H9 (cell line): ENCODE data around the gene SELENOV. TPM values are rescaled to one million over a fixed set of nuclear protein-coding genes. Genes with fewer than 3 reads are reported as not detected.

Source experiments
- DNase-seq: peaks from one replicate; pipeline ENCODE4 v3.0.0-alpha.2; 2017
- H2AFZ ChIP-seq: one replicate; pipeline ENCODE4 v1.6.1; 2013; ENCODE audit warnings: mild to moderate bottlenecking, low read length, control low read depth, moderate library complexity
- H2AK5ac ChIP-seq: 2 replicates; pipeline ENCODE4 v1.6.1; 2013; ENCODE audit warnings: low read length, control low read depth, mixed read lengths; ENCODE audit not compliant: insufficient read length
- H2BK120ac ChIP-seq: one replicate; pipeline ENCODE4 v1.6.1; 2013; ENCODE audit warnings: low read depth, mild to moderate bottlenecking, low read length, control low read depth, inconsistent platforms; ENCODE audit not compliant: poor library complexity, severe bottlenecking
- H2BK12ac ChIP-seq: 2 replicates; pipeline ENCODE4 v1.6.1; 2013; ENCODE audit warnings: low read length, control low read depth, mixed read lengths, low read depth; ENCODE audit not compliant: insufficient read length
- H2BK15ac ChIP-seq: 2 replicates; pipeline ENCODE4 v1.6.1; 2013; ENCODE audit warnings: low read depth, low read length, control low read depth
- H2BK20ac ChIP-seq: one replicate; pipeline ENCODE4 v1.6.1; 2013; ENCODE audit warnings: low read depth, mild to moderate bottlenecking, low read length, control low read depth, inconsistent platforms; ENCODE audit not compliant: poor library complexity, severe bottlenecking
- H2BK5ac ChIP-seq: 2 replicates; pipeline ENCODE4 v1.6.1; 2013; ENCODE audit warnings: low read length, control low read depth, mixed read lengths; ENCODE audit not compliant: insufficient read length
- H3K14ac ChIP-seq: 2 replicates; pipeline ENCODE4 v1.6.1; 2013; ENCODE audit warnings: low read length, control low read depth; ENCODE audit not compliant: insufficient read depth
- H3K18ac ChIP-seq: 2 replicates; pipeline ENCODE4 v1.6.1; 2013; ENCODE audit warnings: low read depth, mild to moderate bottlenecking, mixed read lengths, low read length, control low read depth; ENCODE audit not compliant: insufficient read length
- H3K23ac ChIP-seq: 2 replicates; pipeline ENCODE4 v1.6.1; 2013; ENCODE audit warnings: low read length, control low read depth, mixed read lengths, low read depth; ENCODE audit not compliant: insufficient read length
- H3K23me2 ChIP-seq: 2 replicates; pipeline ENCODE4 v1.6.1; 2013; ENCODE audit warnings: low read depth, mild to moderate bottlenecking, mixed read lengths, low read length, control low read depth; ENCODE audit not compliant: insufficient read length, poor library complexity, severe bottlenecking
- H3K27ac ChIP-seq: 2 replicates; pipeline ENCODE4 v1.5.1; 2013; ENCODE audit warnings: low read length, control low read depth, mixed read lengths, low read depth; ENCODE audit not compliant: insufficient read length
- H3K27me3 ChIP-seq: 2 replicates; pipeline ENCODE4 v1.6.1; 2013; ENCODE audit warnings: low read length, control low read depth, inconsistent platforms; ENCODE audit not compliant: insufficient read depth
- H3K4ac ChIP-seq: 2 replicates; pipeline ENCODE4 v1.6.1; 2013; ENCODE audit warnings: low read depth, mild to moderate bottlenecking, control low read depth, inconsistent platforms, low read length, moderate library complexity
- H3K4me1 ChIP-seq: 2 replicates; pipeline ENCODE4 v1.6.1; 2013; ENCODE audit warnings: low read length, control low read depth, inconsistent platforms; ENCODE audit not compliant: insufficient read depth
- H3K4me2 ChIP-seq: 2 replicates; pipeline ENCODE4 v1.6.1; 2013; ENCODE audit warnings: low read length, control low read depth, mixed read lengths; ENCODE audit not compliant: insufficient read length, insufficient read depth
- H3K56ac ChIP-seq: 2 replicates; pipeline ENCODE4 v1.6.1; 2013; ENCODE audit warnings: low read depth, mild to moderate bottlenecking, mixed read lengths, low read length, control low read depth; ENCODE audit not compliant: insufficient read length
- H3K79me1 ChIP-seq: 2 replicates; pipeline ENCODE4 v1.6.1; 2013; ENCODE audit warnings: low read depth, mild to moderate bottlenecking, moderate library complexity, low read length, control low read depth, inconsistent platforms; ENCODE audit not compliant: insufficient read depth, poor library complexity, severe bottlenecking
- H3K79me2 ChIP-seq: 2 replicates; pipeline ENCODE4 v1.6.1; 2013; ENCODE audit warnings: low read length, control low read depth, inconsistent platforms; ENCODE audit not compliant: insufficient read depth
- H3K9ac ChIP-seq: 2 replicates; pipeline ENCODE4 v1.6.1; 2013; ENCODE audit warnings: low read length, control low read depth, mixed read lengths; ENCODE audit not compliant: insufficient read length; ENCODE audit errors: extremely low read depth
- H3K9me3 ChIP-seq: one replicate; pipeline ENCODE4 v1.6.1; 2013; ENCODE audit warnings: low read depth, low read length, inconsistent platforms; ENCODE audit not compliant: control insufficient read depth
- H3T11ph ChIP-seq: one replicate; pipeline ENCODE4 v1.6.1; 2013; ENCODE audit warnings: mild to moderate bottlenecking, low read length, control low read depth, inconsistent platforms
- H4K20me1 ChIP-seq: one replicate; pipeline ENCODE4 v1.6.1; 2013; ENCODE audit not compliant: control insufficient read depth, insufficient read length, insufficient read depth
- H4K5ac ChIP-seq: 2 replicates; pipeline ENCODE4 v1.6.1; 2013; ENCODE audit warnings: low read depth, mild to moderate bottlenecking, mixed read lengths, low read length, control low read depth; ENCODE audit not compliant: insufficient read length
- H4K8ac ChIP-seq: replicated peaks from 2 replicates; pipeline ENCODE4 v1.6.1; 2013; ENCODE audit warnings: low read length, control low read depth, mixed read lengths, low read depth; ENCODE audit not compliant: insufficient read length
- H4K91ac ChIP-seq: 2 replicates; pipeline ENCODE4 v1.6.1; 2013; ENCODE audit warnings: low read depth, mild to moderate bottlenecking, moderate library complexity, mixed read lengths, low read length, control low read depth; ENCODE audit not compliant: insufficient read length
- H3K27ac Mint-ChIP-seq, 3 experiments: 2 replicates in 2 of 3; 3 replicates in 1 of 3; pipeline ENCODE4 v1.8.0; 2020 to 2021; ENCODE audit warnings: mixed read lengths in 3 of 3, mild to moderate bottlenecking in 1 of 3, moderate library complexity in 1 of 3
- H3K27me3 Mint-ChIP-seq: 2 replicates; pipeline ENCODE4 v1.8.0; 2021; ENCODE audit warnings: low read depth, mild to moderate bottlenecking, moderate library complexity, mixed read lengths
- H3K36me3 Mint-ChIP-seq, 3 experiments: 2 replicates in 2 of 3; 3 replicates in 1 of 3; pipeline ENCODE4 v1.8.0; 2020 to 2021; ENCODE audit warnings: low read depth in 3 of 3, mixed read lengths in 3 of 3; ENCODE audit not compliant: insufficient read depth in 1 of 3
- H3K4me1 Mint-ChIP-seq, 2 experiments: 2 replicates each; pipeline ENCODE4 v1.8.0; 2020; ENCODE audit warnings: mixed read lengths in 2 of 2
- H3K4me3 Mint-ChIP-seq, 2 experiments: 2 replicates in 1 of 2; 3 replicates in 1 of 2; pipeline ENCODE4 v1.8.0; 2020 to 2021; ENCODE audit warnings: mild to moderate bottlenecking in 2 of 2, mixed read lengths in 2 of 2, moderate library complexity in 1 of 2
- H3K9me3 Mint-ChIP-seq, 2 experiments: 2 replicates in 1 of 2; 3 replicates in 1 of 2; pipeline ENCODE4 v1.8.0; 2020; ENCODE audit warnings: mild to moderate bottlenecking in 2 of 2, mixed read lengths in 2 of 2, moderate library complexity in 1 of 2
- WGBS: extraction: QIAGEN DNeasy Blood & Tissue Kit; methylation state at CpG from one replicate; pipeline ENCODE4 v1.1.7; 2013; ENCODE audit warnings: missing lambda C conversion rate, low lambda C conversion rate, mixed read lengths; ENCODE audit not compliant: insufficient read length; ENCODE audit errors: extremely low coverage; 5-methylcytosine and 5-hydroxymethylcytosine counted together
- total RNA-seq: library from RNA; stranded (reverse); gene quantifications from 2 replicates; pipeline ENCODE4 v1.2.1, GENCODE V29; 2021
- TF ChIP-seq, protein P1 (sequence below): fragments of 200-600 bp; sonication (generic); conservative IDR thresholded peaks from 3 replicates; pipeline ENCODE4 v1.8.0; 2021; ENCODE audit warnings: antibody characterized with exemption, mild to moderate bottlenecking

The SELENOV gene
- total RNA-seq, 1 experiment from 2014 or later, result 6.9 TPM

DNA sequence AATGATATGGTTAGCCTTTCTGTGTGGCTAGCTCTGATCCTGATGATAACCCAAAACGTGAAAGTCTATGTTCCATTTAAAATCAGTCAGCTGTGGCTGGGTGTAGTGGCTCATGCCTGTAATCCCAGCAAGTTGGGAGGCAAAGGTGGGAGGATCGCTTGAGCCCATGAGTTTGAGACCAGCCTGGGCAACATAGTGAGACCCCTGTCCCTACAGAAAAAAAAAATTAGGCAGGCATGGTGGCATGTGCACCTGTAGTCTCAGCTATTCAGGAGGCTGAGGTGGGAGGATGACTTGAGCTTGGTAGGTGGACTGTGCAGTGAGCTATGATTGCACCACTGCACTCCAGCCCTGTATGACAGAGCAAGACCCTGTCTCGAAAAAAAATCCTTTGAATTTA, 18.9 kb downstream of the SELENOV start:
- Mint-ChIP-seq H3K27ac (no peak overlapping the region), H3K36me3 (peaks cover 0 to 6% (median 0%) of the 10 kb centered on the region in 3 experiments; a peak in 5 of 7 replicates), H3K4me3 (no peak overlapping the region), H3K9me3 (peaks cover 0 to 3% of the 10 kb centered on the region in 2 experiments; a peak in 2 of 5 replicates), H3K4me1 (peaks cover 12% of the 10 kb centered on the region in 2 experiments), H3K27me3 (peaks cover 6% of the 10 kb centered on the region)
- Histone ChIP-seq H2BK12ac (no peak overlapping the region), H3K27ac (no peak overlapping the region), H3K79me2 (peaks cover 1% of the 10 kb centered on the region; the same call in 1 of the 2 replicates), H2BK120ac (no peak overlapping the region), H4K8ac (no peak overlapping the region), H3K18ac (no peak overlapping the region), H3T11ph (no peak overlapping the region), H3K4ac (no peak overlapping the region), H3K23ac (no peak overlapping the region), H3K9me3 (no peaks in the 10 kb centered on the region), H3K79me1 (no peaks in the 10 kb centered on the region), H4K91ac (no peak overlapping the region), H2AFZ (no peak overlapping the region), H3K56ac (no peak overlapping the region), H3K23me2 (peaks cover 5% of the 10 kb centered on the region), H2AK5ac (no peak overlapping the region), H3K4me2 (no peak overlapping the region), H3K9ac (no peak overlapping the region), H3K4me1 (no peaks in the 10 kb centered on the region; the same call in 1 of the 2 replicates), H4K20me1 (no peaks in the 10 kb centered on the region), H4K5ac (no peak overlapping the region), H2BK15ac (no peak overlapping the region), H2BK20ac (no peak overlapping the region), H3K14ac (no peak overlapping the region), H3K27me3 (no peaks in the 10 kb centered on the region; the same call in 1 of the 2 replicates), H2BK5ac (no peak overlapping the region)
- WGBS, result no CpG with 5 or more reads among the region's 3 CpGs
- TF ChIP-seq, protein P1, sequence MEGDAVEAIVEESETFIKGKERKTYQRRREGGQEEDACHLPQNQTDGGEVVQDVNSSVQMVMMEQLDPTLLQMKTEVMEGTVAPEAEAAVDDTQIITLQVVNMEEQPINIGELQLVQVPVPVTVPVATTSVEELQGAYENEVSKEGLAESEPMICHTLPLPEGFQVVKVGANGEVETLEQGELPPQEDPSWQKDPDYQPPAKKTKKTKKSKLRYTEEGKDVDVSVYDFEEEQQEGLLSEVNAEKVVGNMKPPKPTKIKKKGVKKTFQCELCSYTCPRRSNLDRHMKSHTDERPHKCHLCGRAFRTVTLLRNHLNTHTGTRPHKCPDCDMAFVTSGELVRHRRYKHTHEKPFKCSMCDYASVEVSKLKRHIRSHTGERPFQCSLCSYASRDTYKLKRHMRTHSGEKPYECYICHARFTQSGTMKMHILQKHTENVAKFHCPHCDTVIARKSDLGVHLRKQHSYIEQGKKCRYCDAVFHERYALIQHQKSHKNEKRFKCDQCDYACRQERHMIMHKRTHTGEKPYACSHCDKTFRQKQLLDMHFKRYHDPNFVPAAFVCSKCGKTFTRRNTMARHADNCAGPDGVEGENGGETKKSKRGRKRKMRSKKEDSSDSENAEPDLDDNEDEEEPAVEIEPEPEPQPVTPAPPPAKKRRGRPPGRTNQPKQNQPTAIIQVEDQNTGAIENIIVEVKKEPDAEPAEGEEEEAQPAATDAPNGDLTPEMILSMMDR, result no peak
- no peak for DNase-seq
